Cardiac fibroblast (primary cell): ENCODE data around the gene ADGRG4.

Experiments used
- DNase-seq, 2 donors: peaks; one replicate each; pipeline versions ENCODE4 v3.0.0 to v3.0.0-alpha.2; 2010; ENCODE audit warnings: low read depth in 2 of 2
- H3K4me3 ChIP-seq, 2 donors: replicated peaks in 1 of 2; 1 replicate in 1 of 2; 2 replicates in 1 of 2; pipeline ENCODE4 v1.5.1; 2011; ENCODE audit warnings: low read depth in 2 of 2, low read length in 2 of 2, mild to moderate bottlenecking in 2 of 2, moderate library complexity in 1 of 2
- TF ChIP-seq, protein P1 (sequence below): IDR thresholded peaks from one replicate; pipeline ENCODE4 v1.5.1; 2011; ENCODE audit warnings: low read depth, mild to moderate bottlenecking, low read length, inconsistent platforms

The ADGRG4 gene

DNA sequence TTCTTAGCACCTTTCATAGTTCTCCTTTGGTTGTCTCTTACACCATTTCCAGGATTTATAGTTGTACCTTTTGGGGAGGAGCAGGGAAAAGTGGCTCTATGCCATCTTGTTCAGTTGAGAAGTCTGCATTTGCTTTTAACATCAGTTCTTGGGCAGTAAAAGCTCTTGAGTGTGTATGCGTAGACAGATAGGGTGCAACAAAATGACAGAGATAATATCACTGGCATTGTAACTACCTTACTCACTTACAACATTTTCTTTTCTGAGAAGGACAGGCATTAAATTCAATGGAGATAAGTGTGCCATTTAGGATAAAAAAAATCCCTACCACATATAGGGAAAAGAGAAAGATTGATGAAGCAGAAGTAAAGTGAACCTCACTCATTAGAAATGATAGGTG is 38.9 kb downstream of the ADGRG4 start:
- DNase-seq = no peak
- no peak overlapping the region for H3K4me3 ChIP-seq
- TF ChIP-seq, protein P1, sequence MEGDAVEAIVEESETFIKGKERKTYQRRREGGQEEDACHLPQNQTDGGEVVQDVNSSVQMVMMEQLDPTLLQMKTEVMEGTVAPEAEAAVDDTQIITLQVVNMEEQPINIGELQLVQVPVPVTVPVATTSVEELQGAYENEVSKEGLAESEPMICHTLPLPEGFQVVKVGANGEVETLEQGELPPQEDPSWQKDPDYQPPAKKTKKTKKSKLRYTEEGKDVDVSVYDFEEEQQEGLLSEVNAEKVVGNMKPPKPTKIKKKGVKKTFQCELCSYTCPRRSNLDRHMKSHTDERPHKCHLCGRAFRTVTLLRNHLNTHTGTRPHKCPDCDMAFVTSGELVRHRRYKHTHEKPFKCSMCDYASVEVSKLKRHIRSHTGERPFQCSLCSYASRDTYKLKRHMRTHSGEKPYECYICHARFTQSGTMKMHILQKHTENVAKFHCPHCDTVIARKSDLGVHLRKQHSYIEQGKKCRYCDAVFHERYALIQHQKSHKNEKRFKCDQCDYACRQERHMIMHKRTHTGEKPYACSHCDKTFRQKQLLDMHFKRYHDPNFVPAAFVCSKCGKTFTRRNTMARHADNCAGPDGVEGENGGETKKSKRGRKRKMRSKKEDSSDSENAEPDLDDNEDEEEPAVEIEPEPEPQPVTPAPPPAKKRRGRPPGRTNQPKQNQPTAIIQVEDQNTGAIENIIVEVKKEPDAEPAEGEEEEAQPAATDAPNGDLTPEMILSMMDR = no peak

DNA sequence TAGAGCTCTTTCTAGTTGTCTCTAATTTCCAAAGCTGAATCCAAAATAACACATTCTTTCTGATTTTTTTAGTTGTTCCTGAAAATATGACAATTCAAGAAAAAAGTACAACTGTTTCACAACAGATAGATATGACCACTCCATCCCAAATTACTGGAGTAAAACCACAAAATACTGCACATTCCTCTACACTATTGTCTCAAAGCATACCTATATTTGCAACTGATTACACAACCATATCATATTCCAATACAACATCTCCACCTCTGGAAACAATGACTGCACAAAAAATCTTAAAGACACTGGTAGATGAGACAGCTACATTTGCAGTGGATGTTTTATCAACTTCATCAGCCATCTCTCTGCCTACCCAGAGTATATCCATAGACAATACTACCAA is 43.6 kb downstream of the ADGRG4 start:
- TF ChIP-seq, protein P1 = no peak
- DNase-seq = no peak
- H3K4me3 ChIP-seq = no peak overlapping the region

DNA sequence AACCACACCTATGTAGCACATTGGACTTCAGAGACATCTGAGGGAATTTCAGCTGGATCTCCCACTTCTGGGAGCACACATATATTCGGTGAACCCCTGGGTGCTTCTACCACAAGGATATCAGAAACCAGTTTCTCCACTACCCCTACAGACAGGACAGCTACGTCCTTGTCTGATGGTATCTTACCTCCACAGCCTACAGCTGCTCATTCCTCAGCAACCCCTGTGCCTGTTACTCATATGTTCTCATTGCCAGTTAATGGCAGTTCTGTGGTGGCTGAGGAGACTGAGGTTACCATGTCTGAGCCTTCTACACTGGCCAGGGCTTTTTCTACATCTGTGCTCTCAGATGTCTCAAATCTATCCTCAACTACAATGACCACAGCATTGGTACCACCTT is 45.7 kb downstream of the ADGRG4 start:
- H3K4me3 ChIP-seq = no peak overlapping the region
- no peak for DNase-seq
- TF ChIP-seq, protein P1 = no peak

DNA sequence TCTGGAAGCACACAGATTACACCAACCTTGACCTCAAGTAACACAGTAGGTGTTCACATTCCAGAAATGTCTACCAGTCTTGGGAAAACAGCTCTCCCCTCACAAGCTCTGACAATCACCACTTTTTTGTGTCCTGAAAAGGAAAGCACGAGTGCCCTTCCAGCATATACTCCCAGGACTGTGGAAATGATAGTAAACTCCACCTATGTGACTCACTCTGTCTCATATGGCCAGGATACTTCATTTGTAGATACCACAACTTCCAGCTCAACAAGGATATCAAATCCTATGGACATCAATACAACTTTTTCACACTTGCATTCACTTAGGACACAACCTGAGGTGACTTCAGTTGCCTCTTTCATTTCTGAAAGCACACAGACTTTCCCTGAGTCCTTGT is 46.9 kb downstream of the ADGRG4 start:
- H3K4me3 ChIP-seq = no peak overlapping the region
- TF ChIP-seq, protein P1 = no peak
- DNase-seq = no peak

DNA sequence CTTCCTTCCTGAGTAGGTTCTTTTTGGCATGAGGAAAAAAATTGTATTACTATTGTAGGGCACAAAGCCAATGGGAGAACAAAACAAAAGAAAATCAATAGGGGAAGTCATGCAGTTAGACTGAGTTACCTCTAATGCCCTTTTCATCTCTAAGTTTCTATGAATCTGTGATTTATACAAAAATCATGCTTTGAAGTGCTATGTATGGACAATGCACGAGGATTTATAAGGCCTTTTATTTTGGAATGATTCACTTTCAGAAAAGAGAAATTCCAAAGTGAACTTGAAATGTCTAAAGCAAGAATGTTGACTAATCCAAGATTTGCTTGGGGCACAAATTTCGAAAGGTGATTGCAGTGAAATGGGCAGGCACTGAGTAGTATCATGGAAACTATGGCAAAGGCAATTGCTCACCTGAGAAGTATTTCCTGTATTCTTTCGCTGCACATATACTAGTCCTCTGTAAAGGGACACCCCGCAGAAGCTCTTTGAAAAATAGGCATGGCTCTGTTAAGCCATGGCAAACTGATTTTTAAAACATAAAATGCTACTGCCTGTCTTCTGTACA is 52.8 kb downstream of the ADGRG4 start:
- TF ChIP-seq, protein P1 = no peak
- no peak overlapping the region for H3K4me3 ChIP-seq
- peak in 1 of 2 donors; percentile 0 for DNase-seq

DNA sequence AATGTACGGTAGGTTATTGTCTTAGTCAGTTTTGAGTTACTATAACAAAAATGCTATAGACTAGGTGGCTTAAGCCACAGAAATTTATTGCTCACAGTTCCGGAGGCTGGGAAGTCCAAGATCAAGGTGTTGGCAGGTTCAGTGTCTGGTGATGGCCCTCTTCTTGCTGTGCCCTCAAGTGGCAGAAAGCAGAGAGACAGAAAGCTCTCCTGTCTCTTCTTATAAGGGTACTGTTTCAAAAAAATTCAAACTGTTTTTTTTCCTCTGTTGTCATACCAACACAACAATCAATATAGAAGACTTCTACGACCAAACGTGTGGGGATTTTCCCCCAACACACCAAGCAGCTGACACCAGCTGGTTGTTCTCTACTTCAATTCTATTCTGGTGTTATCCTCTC is 53.4 kb downstream of the ADGRG4 start:
- H3K4me3 ChIP-seq = no peak overlapping the region
- TF ChIP-seq, protein P1 = no peak
- DNase-seq = no peak

DNA sequence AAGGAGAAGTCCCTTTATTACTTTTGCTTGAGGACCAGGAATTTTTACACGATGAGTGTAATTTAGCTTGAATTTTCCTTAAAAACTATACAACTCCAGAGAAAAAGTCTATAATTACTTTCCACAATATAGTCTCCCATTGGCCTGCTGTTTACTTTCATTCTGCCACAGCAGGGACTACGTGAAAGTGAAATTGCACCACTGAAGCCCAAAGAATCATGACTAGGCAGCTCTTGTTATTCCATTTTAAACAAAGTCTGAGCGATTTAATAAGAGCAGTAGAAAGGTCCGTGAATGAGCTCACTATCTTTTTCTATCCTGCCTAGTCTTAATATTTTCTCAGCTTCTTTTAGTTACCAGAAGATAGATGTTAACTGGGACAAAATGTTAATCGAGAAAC is 68.6 kb downstream of the ADGRG4 start:
- no peak for DNase-seq
- TF ChIP-seq, protein P1 = no peak
- no peak overlapping the region for H3K4me3 ChIP-seq
